ENCODE data around the gene FLT4. TPM values are rescaled to one million over a fixed set of nuclear protein-coding genes. Genes with fewer than 3 reads are reported as not detected.

The FLT4 gene
- total and polyA plus RNA-seq, 9 of the 15 experiments (the other 6 are each of a cell fraction or from before 2014, with no cell fraction given) = 0.01 to 0.42 (median 0.14) TPM; not detected in 2

GRCh38 chr5:180593446-180594206 is 55.8 kb downstream of the FLT4 start:
- ATAC-seq = no peak
- Histone ChIP-seq H3K4me2 (ENCODE audit: insufficient read depth, low read length) (no peak overlapping the region), H3K27ac (ENCODE audit: extremely low read depth, low read depth, low read length) (no peak overlapping the region), H3K27me3 (ENCODE audit: control insufficient read depth in 2 of 2, insufficient read depth in 2 of 2, low read length in 2 of 2) (peaks cover 3 to 22% of the 10 kb centered on the region in 2 experiments; a peak in 3 of 5 replicates), H3K9ac (ENCODE audit: insufficient read depth in 1 of 2, low read depth in 2 of 2, low read length in 2 of 2) (peak overlapping the region in 1 of 2 experiments; percentile 86; a peak in 1 of 4 replicates), H3K4me3 (no peak overlapping the region), H4K20me1 (replicated peaks; ENCODE audit: control insufficient read depth, insufficient read depth, low read length) (no peaks in the 10 kb centered on the region), H3K9me1 (ENCODE audit: control insufficient read depth, insufficient read depth, low read length) (no peaks in the 10 kb centered on the region), H3K79me2 (ENCODE audit: control insufficient read depth, insufficient read depth, low read length) (no peaks in the 10 kb centered on the region), H3K36me3 (ENCODE audit: control insufficient read depth, insufficient read depth, low read length) (no peaks in the 10 kb centered on the region), H2AFZ (ENCODE audit: low read depth, low read length) (peak overlapping the region; percentile 89), H3K4me1 (replicated peaks in 1 of 2; ENCODE audit: control insufficient read depth in 2 of 2, insufficient read depth in 2 of 2, low read length in 2 of 2) (peaks cover 10 to 60% of the 10 kb centered on the region in 2 experiments; a peak in 4 of 5 replicates), H3K9me3 (replicated peaks; ENCODE audit: control insufficient read depth, insufficient read depth, low read depth, low read length) (no peaks in the 10 kb centered on the region)
- WGBS (ENCODE audit: insufficient coverage, low coverage, missing lambda C conversion rate) = 67% methylated on average over 19 of the region's 19 CpGs
- TF ChIP-seq ZNF445 (CRISPR knock-in tag; IDR thresholded peaks at IDR 0.05; ENCODE audit: low read depth) = no peak
- no peak for TF ChIP-seq ZNF41 (CRISPR knock-in tag; conservative IDR thresholded peaks at IDR 0.05)
- TF ChIP-seq HNRNPH1 (optimal IDR thresholded peaks at IDR 0.05; ENCODE audit: low read depth, low read length) = no peak
- TF ChIP-seq RCOR1 (IDR thresholded peaks at IDR 0.05; ENCODE audit: borderline replicate concordance in 1 of 2, low read depth in 2 of 2, low read length in 2 of 2) = no peak
- no peak for TF ChIP-seq ZNF764 (CRISPR knock-in tag; IDR thresholded peaks at IDR 0.05; ENCODE audit: low read depth)
- TF ChIP-seq ZNF77 (CRISPR knock-in tag; IDR thresholded peaks at IDR 0.05) = no peak
- TF ChIP-seq ESRRA (IDR thresholded peaks at IDR 0.05; ENCODE audit: borderline replicate concordance, low read depth) = no peak
- no peak for TF ChIP-seq MCM2 (IDR thresholded peaks at IDR 0.05; ENCODE audit: low read depth)
- TF ChIP-seq LCOR (CRISPR knock-in tag; IDR thresholded peaks at IDR 0.05) = no peak
- TF ChIP-seq ZNF436 (CRISPR knock-in tag; IDR thresholded peaks at IDR 0.05) = no peak
- no peak for TF ChIP-seq BRD4 (IDR thresholded peaks at IDR 0.05)
- no peak for TF ChIP-seq SMARCA5 (IDR thresholded peaks at IDR 0.05)
- no peak for TF ChIP-seq HCFC1 (IDR thresholded peaks at IDR 0.05; ENCODE audit: low read depth, low read length)
- TF ChIP-seq ZNF384 (IDR thresholded peaks at IDR 0.05; ENCODE audit: low read depth, low read length) = no peak
- no peak for TF ChIP-seq HDAC2 (IDR thresholded peaks at IDR 0.05)
- TF ChIP-seq GABPA (tag; conservative IDR thresholded peaks at IDR 0.05; ENCODE audit: low read depth) = no peak
- no peak for TF ChIP-seq ZNF232 (CRISPR knock-in tag; IDR thresholded peaks at IDR 0.05)
- no peak for TF ChIP-seq THRB (CRISPR knock-in tag; conservative IDR thresholded peaks at IDR 0.05)
- no TSS peak for BruUV-seq (replicated peaks)
- in situ Hi-C loops (cut with MboI) = no loop called here
- no peak for DNase-seq (ENCODE audit: extremely low read depth in 1 of 4, low spot score in 3 of 4)
- intact Hi-C loops (cut with micrococcal nuclease) = no loop called here
- POLR2A ChIA-PET = no interaction called here
- CTCF ChIA-PET (ENCODE audit: low intra/inter-chr PET ratio) = no interaction called here
- FAIRE-seq = no peak
